CD14-positive monocyte (primary cell): Measurements from ENCODE around the gene IL9R. TPM values are rescaled to one million over a fixed set of nuclear protein-coding genes. Genes with fewer than 3 reads are reported as not detected.
A peak's percentile ranks its signal among the peaks of the same experiment; 100 is the strongest.
"Not testable (repeated sequence)": the region's sequence is repeated elsewhere in the genome, so short reads cannot be mapped to it uniquely, and the experiment has no call there.

ENCODE experiments used
- DNase-seq, 3 donors: peaks; one replicate each; pipeline ENCODE4 v3.0.0-alpha.2; 2011 to 2022
- H2AFZ ChIP-seq: 2 replicates; pipeline ENCODE4 v1.6.0; 2012; ENCODE audit warnings: mild to moderate bottlenecking, low read depth, low read length, inconsistent platforms; ENCODE audit not compliant: insufficient read depth, poor library complexity, severe bottlenecking
- H3K27ac ChIP-seq, 2 donors: 1 replicate in 1 of 2; 2 replicates in 1 of 2; pipeline ENCODE4 v1.5.1; 2012 to 2013; ENCODE audit warnings: low read length in 2 of 2, control low read depth in 1 of 2, inconsistent platforms in 1 of 2, low read depth in 1 of 2, mild to moderate bottlenecking in 1 of 2
- H3K27me3 ChIP-seq, 2 donors: one replicate each; pipeline versions ENCODE4 v1.6.0 to v1.6.1; 2011 to 2013; ENCODE audit warnings: low read length in 2 of 2; ENCODE audit not compliant: control insufficient read depth in 2 of 2, insufficient read depth in 2 of 2
- H3K36me3 ChIP-seq, 2 donors: replicated peaks in 1 of 2; 1 replicate in 1 of 2; 2 replicates in 1 of 2; pipeline versions ENCODE4 v1.5.1 to v1.6.1; 2012 to 2013; ENCODE audit warnings: low read length in 2 of 2, control low read depth in 1 of 2, inconsistent platforms in 1 of 2, mild to moderate bottlenecking in 1 of 2; ENCODE audit not compliant: insufficient read depth in 2 of 2, control insufficient read depth in 1 of 2
- H3K4me1 ChIP-seq, 2 donors: 1 replicate in 1 of 2; 2 replicates in 1 of 2; pipeline versions ENCODE4 v1.5.1 to v1.6.1; 2012 to 2013; ENCODE audit warnings: low read length in 2 of 2, control low read depth in 1 of 2, inconsistent platforms in 1 of 2, mild to moderate bottlenecking in 1 of 2, moderate library complexity in 1 of 2; ENCODE audit not compliant: insufficient read depth in 2 of 2, control insufficient read depth in 1 of 2
- H3K4me2 ChIP-seq: replicated peaks from 2 replicates; pipeline ENCODE3; 2012; ENCODE audit warnings: low read length, moderate library complexity, mild to moderate bottlenecking; ENCODE audit not compliant: poor library complexity, severe bottlenecking; ENCODE audit errors: extremely low read depth
- H3K4me3 ChIP-seq, 3 experiments: fragments of 200-600 bp in 1 of 3; sonication (generic) in 1 of 3; replicated peaks in 1 of 3; 1 replicate in 2 of 3; 2 replicates in 1 of 3; pipeline ENCODE4 v1.5.1; 2011 to 2013; ENCODE audit warnings: low read length in 3 of 3, mild to moderate bottlenecking in 3 of 3, control low read depth in 2 of 3, low read depth in 2 of 3, inconsistent platforms in 1 of 3, moderate library complexity in 1 of 3
- H3K79me2 ChIP-seq: 2 replicates; pipeline ENCODE4 v1.6.0; 2012; ENCODE audit warnings: mild to moderate bottlenecking, control low read depth, inconsistent platforms, low read length, moderate library complexity; ENCODE audit not compliant: insufficient read depth
- H3K9ac ChIP-seq: 2 replicates; pipeline ENCODE4 v1.6.0; 2017; ENCODE audit warnings: low read length, mild to moderate bottlenecking; ENCODE audit not compliant: insufficient read depth, poor library complexity, severe bottlenecking
- H3K9me3 ChIP-seq, 2 donors: replicated peaks in 1 of 2; 1 replicate in 1 of 2; 2 replicates in 1 of 2; pipeline versions ENCODE4 v1.5.1 to v1.6.1; 2012 to 2013; ENCODE audit warnings: low read length in 2 of 2, control low read depth in 1 of 2; ENCODE audit not compliant: control insufficient read depth in 1 of 2, insufficient read depth in 1 of 2
- H4K20me1 ChIP-seq: 2 replicates; pipeline ENCODE4 v1.6.0; 2012; ENCODE audit warnings: mild to moderate bottlenecking, low read length, control low read depth, moderate library complexity; ENCODE audit not compliant: insufficient read depth
- H3K27ac Mint-ChIP-seq, 7 donors: one replicate each; pipeline ENCODE4 v1.8.0; 2020; ENCODE audit warnings: mild to moderate bottlenecking in 7 of 7, mixed read lengths in 7 of 7, moderate library complexity in 6 of 7, inconsistent platforms in 2 of 7
- H3K27me3 Mint-ChIP-seq, 3 donors: one replicate each; pipeline ENCODE4 v1.8.0; 2021 to 2022; ENCODE audit warnings: low read depth in 3 of 3, mild to moderate bottlenecking in 3 of 3, mixed read lengths in 3 of 3, moderate library complexity in 3 of 3, inconsistent platforms in 1 of 3
- H3K36me3 Mint-ChIP-seq, 2 donors: one replicate each; pipeline ENCODE4 v1.8.0; 2020; ENCODE audit warnings: mixed read lengths in 2 of 2, inconsistent platforms in 1 of 2, mild to moderate bottlenecking in 1 of 2
- H3K4me1 Mint-ChIP-seq: one replicate; pipeline ENCODE4 v1.8.0; 2020; ENCODE audit warnings: mild to moderate bottlenecking, mixed read lengths
- H3K4me3 Mint-ChIP-seq, 2 donors: one replicate each; pipeline ENCODE4 v1.8.0; 2020; ENCODE audit warnings: mild to moderate bottlenecking in 2 of 2, mixed read lengths in 2 of 2, moderate library complexity in 1 of 2
- H3K9me3 Mint-ChIP-seq, 7 donors: one replicate each; pipeline ENCODE4 v1.8.0; 2020 to 2022; ENCODE audit warnings: mixed read lengths in 7 of 7, mild to moderate bottlenecking in 6 of 7, moderate library complexity in 6 of 7, inconsistent platforms in 2 of 7
- CTCF ChIP-seq: fragments of 200-600 bp; IDR thresholded peaks from one replicate; pipeline ENCODE4 v1.8.0; 2022; ENCODE audit warnings: antibody characterized with exemption, mild to moderate bottlenecking
- WGBS: methylation state at CpG from one replicate; pipeline ENCODE4 v1.1.5; 2013; ENCODE audit warnings: missing lambda C conversion rate; ENCODE audit not compliant: insufficient coverage; 5-methylcytosine and 5-hydroxymethylcytosine counted together
- intact Hi-C, 2 donors: fragments of 100-400 bp; cut with micrococcal nuclease; formaldehyde crosslinking; loops; one replicate each; pipeline versions ENCODE4 v1.15.0 to v1.15.1; 2023
- polyA plus RNA-seq, 3 donors: library from polyadenylated mRNA; depleted of rRNA in 1 of 3; unstranded in 2 of 3; stranded (reverse) in 1 of 3; fragments of 300-500 nt in 2 of 3; fragments of >200 nt in 1 of 3; fragmentation: Illumina TruSeq in 2 of 3; gene quantifications; 1 replicate in 2 of 3; 2 replicates in 1 of 3; pipeline ENCODE4 v1.2.3, GENCODE V29; 2012 to 2021

The IL9R gene
- polyA plus RNA-seq, 3 donors, result 0.25 to 1.0 (median 0.85) TPM

- no peak overlapping the region for H3K9ac ChIP-seq
- H3K36me3 ChIP-seq, result no peaks in the 10 kb centered on the region
- H3K27me3 ChIP-seq, result no peaks in the 10 kb centered on the region
- Mint-ChIP-seq H3K9me3 (peaks cover 0 to 2% (median 0%) of the 10 kb centered on the region in 7 donors), H3K4me1 (peaks cover 5% of the 10 kb centered on the region), H3K27me3 (peaks cover 3 to 6% (median 6%) of the 10 kb centered on the region in 3 donors), H3K4me3 (no peak overlapping the region), H3K36me3 (no peaks in the 10 kb centered on the region), H3K27ac (peak overlapping the region in 1 of 7 donors; percentile 55)
- no peak for DNase-seq
- no peaks in the 10 kb centered on the region for H4K20me1 ChIP-seq
- H3K4me1 ChIP-seq, result no peaks in the 10 kb centered on the region
- H3K4me3 ChIP-seq, result no peak overlapping the region
- no peak overlapping the region for H3K4me2 ChIP-seq
- no peak overlapping the region for H2AFZ ChIP-seq
- WGBS, result 100% methylated on average over 1 of the region's 9 CpGs
- no peaks in the 10 kb centered on the region for H3K9me3 ChIP-seq
- intact Hi-C loops, result no loop called here
- no peaks in the 10 kb centered on the region for H3K79me2 ChIP-seq
- TF ChIP-seq CTCF, result no peak
- no peak overlapping the region for H3K27ac ChIP-seq
Measured at GRCh38 chrX:155998761-155999510, 1.4 kb downstream of the IL9R start.

DNA sequence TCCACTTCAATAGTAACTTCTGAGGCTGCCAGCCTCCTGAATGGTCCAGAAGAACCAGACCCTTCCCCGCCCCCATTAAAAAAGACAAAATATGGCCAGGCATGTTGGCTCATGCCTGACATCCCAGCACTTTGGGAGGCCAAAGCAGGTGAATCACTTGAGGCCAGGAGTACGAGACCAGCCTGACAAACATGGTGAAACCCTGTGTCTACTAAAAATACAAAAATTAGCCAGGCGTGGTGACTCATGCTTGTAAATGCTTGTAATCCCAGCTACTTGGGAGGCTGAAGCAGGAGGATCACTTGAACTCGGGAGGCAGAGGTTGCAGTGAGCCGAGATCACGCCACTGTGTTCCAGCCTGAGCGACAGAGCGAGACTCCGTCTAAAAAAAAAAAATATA, 2.3 kb downstream of the IL9R start:
- H3K9me3 Mint-ChIP-seq, H3K4me3 ChIP-seq, H3K27me3 ChIP-seq, H3K27me3 Mint-ChIP-seq, H3K4me2 ChIP-seq, intact Hi-C loops, H3K36me3 Mint-ChIP-seq, H3K4me1 Mint-ChIP-seq, H3K9me3 ChIP-seq, H3K4me1 ChIP-seq, H3K27ac ChIP-seq, H4K20me1 ChIP-seq, H3K79me2 ChIP-seq, DNase-seq, H3K36me3 ChIP-seq, H2AFZ ChIP-seq, H3K4me3 Mint-ChIP-seq, H3K9ac ChIP-seq, H3K27ac Mint-ChIP-seq: not testable (repeated sequence)
- WGBS, result 40% methylated on average over 2 of the region's 9 CpGs
